Activated CD4-positive, CD25-positive, alpha-beta regulatory T cell treated with anti-CD3 and anti-CD28 coated beads, Interleukin-2, amount 50 U/mL, for 24 hours (primary cell): ENCODE data around the gene TIAM2.

Experiments used
- ATAC-seq, 2 donors: fragments of 150-1000 bp; cut with Tn5 transposase; one replicate each; pipeline ENCODE4 v1.10.0; 2021; ENCODE audit warnings: mild to moderate bottlenecking in 1 of 2, moderate library complexity in 1 of 2

TIAM2 gene

GRCh38 chr6:155240905-155241600 is 245.9 kb downstream of the TIAM2 start:
- ATAC-seq, result no peak

- ATAC-seq, result no peak
Measured at GRCh38 chr6:155241966-155242365, 246.9 kb downstream of the TIAM2 start.

GRCh38 chr6:155244434-155244833 is 249.3 kb downstream of the TIAM2 start:
- no peak for ATAC-seq

GRCh38 chr6:155245193-155245592 is 250.1 kb downstream of the TIAM2 start:
- no peak for ATAC-seq

GRCh38 chr6:155245831-155246230 is 250.7 kb downstream of the TIAM2 start:
- no peak for ATAC-seq

- no peak for ATAC-seq
Measured at GRCh38 chr6:155246825-155247224, 251.7 kb downstream of the TIAM2 start.

- no peak for ATAC-seq
Measured at GRCh38 chr6:155247618-155248007, 252.5 kb downstream of the TIAM2 start.

- peak in 1 of 2 donors; percentile 30 for ATAC-seq
Measured at GRCh38 chr6:155248008-155249001, 253.2 kb downstream of the TIAM2 start.

- ATAC-seq, result no peak
Measured at GRCh38 chr6:155250701-155251381, 255.7 kb downstream of the TIAM2 start.

GRCh38 chr6:155252581-155252980 is 257.5 kb downstream of the TIAM2 start:
- ATAC-seq, result no peak

- ATAC-seq, result no peak
Measured at GRCh38 chr6:155253337-155253736, 258.2 kb downstream of the TIAM2 start.

GRCh38 chr6:155254139-155254538 is 259.0 kb downstream of the TIAM2 start:
- no peak for ATAC-seq

- ATAC-seq, result no peak
Measured at GRCh38 chr6:155256122-155256795, 261.1 kb downstream of the TIAM2 start.

GRCh38 chr6:155257796-155258195 is 262.7 kb downstream of the TIAM2 start:
- ATAC-seq, result no peak

GRCh38 chr6:155259204-155259603 is 264.1 kb downstream of the TIAM2 start:
- ATAC-seq, result no peak

- ATAC-seq, result no peak
Measured at GRCh38 chr6:155259897-155260296, 264.8 kb downstream of the TIAM2 start.

- ATAC-seq, result no peak
Measured at GRCh38 chr6:155260686-155261085, 265.6 kb downstream of the TIAM2 start.

- peak; percentile 46 to 51 for ATAC-seq
Measured at GRCh38 chr6:155261111-155261900, 266.2 kb downstream of the TIAM2 start.

- no peak for ATAC-seq
Measured at GRCh38 chr6:155262655-155263054, 267.5 kb downstream of the TIAM2 start.

GRCh38 chr6:155263373-155264063 is 268.4 kb downstream of the TIAM2 start, which contains the start of gene CLDN20:
CLDN20 (plus strand) TSS chr6:155264013; CDS start chr6:155275720, 11,707 bp downstream.
- no peak for ATAC-seq
